ENCODE results near the gene FYN. TPM values are rescaled to one million over a fixed set of nuclear protein-coding genes. Genes with fewer than 3 reads are reported as not detected.

FYN gene
- total RNA-seq, 2 donors from 2014 or later, result 25.7 to 83.1 TPM

DNA sequence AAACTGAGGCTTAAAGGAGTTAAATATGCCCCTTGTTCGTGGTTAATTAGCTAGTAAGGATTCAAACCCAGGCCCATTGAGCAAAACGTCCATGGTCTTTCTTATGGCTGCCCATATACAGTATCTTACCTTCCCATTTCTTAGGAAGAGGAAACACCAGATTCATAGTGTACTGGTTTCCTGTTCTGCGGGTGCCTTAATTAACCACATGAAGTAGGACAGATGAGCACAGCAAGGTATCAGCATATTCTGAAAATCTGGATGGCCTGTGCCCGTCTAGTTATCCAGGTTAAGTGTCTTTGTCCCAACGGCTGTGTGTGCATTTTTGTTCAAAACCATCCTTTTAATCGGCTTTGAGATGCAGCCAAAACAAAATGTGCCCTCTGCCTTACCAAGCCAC lies 174.1 kb downstream of the FYN start:
- DNase-seq (no peak), ATAC-seq (no peak)
- intact Hi-C loops (cut with DNase I), result no loop called here
- Histone ChIP-seq H3K36me3 (replicated peaks in 1 of 2; ENCODE audit: insufficient read depth in 1 of 2, low read depth in 2 of 2) (no peaks in the 10 kb centered on the region), H3K27ac (no peak overlapping the region), H3K4me1 (peaks cover 5% of the 10 kb centered on the region), H3K27me3 (no peaks in the 10 kb centered on the region), H3K9me3 (no peaks in the 10 kb centered on the region), H3K4me3 (no peak overlapping the region)
- WGBS, 2 donors, result 73 to 86% methylated on average over 6 of the region's 6 CpGs
- TF ChIP-seq, protein P1, sequence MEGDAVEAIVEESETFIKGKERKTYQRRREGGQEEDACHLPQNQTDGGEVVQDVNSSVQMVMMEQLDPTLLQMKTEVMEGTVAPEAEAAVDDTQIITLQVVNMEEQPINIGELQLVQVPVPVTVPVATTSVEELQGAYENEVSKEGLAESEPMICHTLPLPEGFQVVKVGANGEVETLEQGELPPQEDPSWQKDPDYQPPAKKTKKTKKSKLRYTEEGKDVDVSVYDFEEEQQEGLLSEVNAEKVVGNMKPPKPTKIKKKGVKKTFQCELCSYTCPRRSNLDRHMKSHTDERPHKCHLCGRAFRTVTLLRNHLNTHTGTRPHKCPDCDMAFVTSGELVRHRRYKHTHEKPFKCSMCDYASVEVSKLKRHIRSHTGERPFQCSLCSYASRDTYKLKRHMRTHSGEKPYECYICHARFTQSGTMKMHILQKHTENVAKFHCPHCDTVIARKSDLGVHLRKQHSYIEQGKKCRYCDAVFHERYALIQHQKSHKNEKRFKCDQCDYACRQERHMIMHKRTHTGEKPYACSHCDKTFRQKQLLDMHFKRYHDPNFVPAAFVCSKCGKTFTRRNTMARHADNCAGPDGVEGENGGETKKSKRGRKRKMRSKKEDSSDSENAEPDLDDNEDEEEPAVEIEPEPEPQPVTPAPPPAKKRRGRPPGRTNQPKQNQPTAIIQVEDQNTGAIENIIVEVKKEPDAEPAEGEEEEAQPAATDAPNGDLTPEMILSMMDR (IDR thresholded peaks at IDR 0.05), result no peak

DNA sequence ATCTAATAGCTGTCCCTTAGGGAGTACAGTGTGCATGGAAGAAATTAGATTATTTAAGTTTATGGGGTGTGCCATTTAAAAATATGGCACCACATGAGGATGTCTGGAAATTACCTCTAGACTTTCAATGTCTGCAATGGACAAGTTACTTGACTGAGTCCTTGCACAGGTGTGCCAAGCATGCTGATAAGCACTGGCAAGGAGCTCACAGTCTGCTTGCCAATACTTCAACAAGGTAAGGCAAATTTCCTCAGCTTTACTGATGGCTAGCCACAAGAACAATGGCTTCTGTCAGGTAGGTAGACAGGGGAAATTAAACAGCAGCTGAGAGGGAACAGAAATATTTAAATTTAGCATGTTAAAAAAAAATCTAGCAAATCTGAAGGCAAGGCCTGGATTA lies 176.4 kb downstream of the FYN start:
- no peak overlapping the region for H3K27ac ChIP-seq
- ATAC-seq (peak; percentile 54), DNase-seq (peak; percentile 49 to 79 (median 70))
- no peaks in the 10 kb centered on the region for H3K36me3 ChIP-seq (replicated peaks in 1 of 2; ENCODE audit: insufficient read depth in 1 of 2, low read depth in 2 of 2)
- TF ChIP-seq, protein P1 (IDR thresholded peaks at IDR 0.05), result no peak
- TF ChIP-seq POLR2A (IDR thresholded peaks at IDR 0.05), result no peak
- peaks cover 27% of the 10 kb centered on the region for H3K4me1 ChIP-seq
- H3K4me3 ChIP-seq, result no peak overlapping the region
- no peaks in the 10 kb centered on the region for H3K9me3 ChIP-seq
- H3K27me3 ChIP-seq, result no peaks in the 10 kb centered on the region
- intact Hi-C loops (cut with DNase I), result no loop called here

DNA sequence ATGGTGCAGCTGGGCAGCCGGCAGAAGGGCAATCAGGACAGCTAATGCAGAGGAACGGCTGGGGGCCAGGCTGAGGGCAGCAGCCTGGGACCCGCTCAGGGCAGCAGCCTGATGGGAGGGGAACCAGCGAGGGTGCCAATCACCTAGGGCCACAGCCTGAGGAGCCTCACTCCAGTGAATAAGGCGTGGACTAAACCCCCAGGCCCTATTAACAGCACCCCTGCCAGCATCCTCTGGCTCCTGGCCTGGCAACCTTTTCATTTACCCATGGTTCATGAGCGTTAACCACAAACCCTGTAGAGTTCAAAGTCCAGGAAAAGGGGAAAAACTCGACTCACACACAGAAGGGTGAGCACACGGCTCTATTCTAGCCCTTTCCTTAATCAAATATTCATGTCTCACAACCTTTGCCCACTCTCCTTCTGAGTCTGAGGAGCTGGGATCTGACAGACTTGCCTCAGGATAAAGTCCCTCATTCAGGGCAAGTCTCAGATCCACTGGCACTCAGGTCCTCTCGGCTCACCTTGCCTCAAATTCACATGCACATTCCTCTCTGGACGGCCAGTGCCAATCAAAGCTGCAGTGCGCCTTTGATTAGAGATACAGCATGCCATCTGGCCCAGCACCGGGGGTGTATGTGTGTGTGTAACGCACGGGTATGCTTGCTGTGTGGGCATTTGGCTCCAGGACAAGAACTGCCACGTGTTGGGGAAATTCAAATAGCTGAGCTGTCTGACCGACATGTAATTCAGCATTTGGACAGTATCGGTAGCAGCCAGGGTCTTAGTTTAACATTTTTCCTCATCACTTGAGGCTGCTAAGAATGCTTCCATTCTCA lies 180.7 kb downstream of the FYN start:
- Histone ChIP-seq H3K4me1 (peaks cover 27% of the 10 kb centered on the region), H3K9me3 (no peaks in the 10 kb centered on the region), H3K27ac (peak overlapping the region; percentile 40 to 80 (median 52)), H3K4me3 (no peak overlapping the region), H3K36me3 (replicated peaks in 1 of 2; ENCODE audit: insufficient read depth in 1 of 2, low read depth in 2 of 2) (no peaks in the 10 kb centered on the region), H3K27me3 (no peaks in the 10 kb centered on the region)
- peak in 1 of 3 donors; percentile 7 for TF ChIP-seq POLR2A (IDR thresholded peaks at IDR 0.05)
- TF ChIP-seq, protein P1 (IDR thresholded peaks at IDR 0.05), result peak in 1 of 7 experiments; percentile 13
- WGBS, 2 donors, result 32 to 35% methylated on average over 15 to 16 of the region's 17 CpGs
- intact Hi-C loops (cut with DNase I), result no loop called here
- DNase-seq, result peak; percentile 66 to 84 (median 78)
- peak; percentile 79 for ATAC-seq

DNA sequence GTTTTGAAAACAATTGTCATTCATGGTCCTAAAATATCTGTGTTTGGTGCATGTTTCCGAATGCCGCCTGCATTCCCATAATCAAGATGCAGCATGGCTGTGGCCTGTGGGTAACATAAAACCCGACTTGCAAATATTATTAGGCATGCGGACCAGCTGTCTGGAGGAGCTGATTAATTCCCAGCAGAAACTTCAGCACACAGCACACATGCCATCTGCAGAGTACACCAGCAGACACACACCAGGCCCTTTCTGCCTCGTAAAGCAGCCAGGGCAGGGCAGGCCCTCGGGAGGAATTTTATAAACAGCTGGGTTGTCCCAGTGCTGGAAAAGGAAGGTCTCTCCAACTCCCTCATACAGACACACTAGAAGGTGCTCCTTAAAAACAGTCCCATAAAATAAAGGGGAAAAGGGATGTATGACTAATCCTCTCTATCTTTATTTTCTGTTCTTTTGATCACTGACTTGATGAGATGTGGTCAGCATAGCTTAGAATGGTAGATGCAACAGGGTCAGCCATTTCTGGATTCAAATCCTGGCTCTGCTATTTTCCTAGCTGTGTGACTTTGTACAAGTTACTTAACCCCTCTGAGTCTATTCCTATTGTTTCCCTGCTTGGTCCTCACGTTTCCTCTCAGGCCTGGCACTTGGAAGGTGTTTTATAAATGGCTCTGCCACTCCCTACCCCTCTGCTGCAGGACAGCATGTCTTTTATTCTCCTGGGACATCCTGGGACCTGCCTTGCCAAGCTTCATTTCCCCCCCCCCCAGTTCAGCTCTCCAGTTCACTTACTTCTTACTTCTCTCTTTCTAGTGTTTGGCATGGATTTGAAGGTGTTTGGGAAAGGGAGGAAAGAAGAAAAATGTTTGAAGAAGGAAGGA lies 181.7 kb downstream of the FYN start:
- intact Hi-C loops (cut with DNase I), result no loop called here
- H3K4me3 ChIP-seq, result no peak overlapping the region
- ATAC-seq, result no peak
- no peaks in the 10 kb centered on the region for H3K36me3 ChIP-seq (replicated peaks in 1 of 2; ENCODE audit: insufficient read depth in 1 of 2, low read depth in 2 of 2)
- peak overlapping the region in 3 of 4 donors; percentile 52 to 80 (median 52) for H3K27ac ChIP-seq
- no peak for TF ChIP-seq POLR2A (IDR thresholded peaks at IDR 0.05)
- TF ChIP-seq, protein P1 (IDR thresholded peaks at IDR 0.05), result no peak
- 73 to 83% methylated on average over 4 to 7 of the region's 7 CpGs for WGBS, 2 donors
- H3K4me1 ChIP-seq, result peaks cover 24% of the 10 kb centered on the region
- H3K9me3 ChIP-seq, result no peaks in the 10 kb centered on the region
- no peak for DNase-seq
- no peaks in the 10 kb centered on the region for H3K27me3 ChIP-seq
